T-cell (primary cell): Measurements from ENCODE around the gene IMMP2L. TPM values are rescaled to one million over a fixed set of nuclear protein-coding genes. Genes with fewer than 3 reads are reported as not detected.

Experiments
- ATAC-seq, 4 experiments: fragments of 200-7000 bp in 3 of 4; fragments of 150-1000 bp in 1 of 4; cut with Tn5 transposase; replicated peaks in 1 of 4; 1 replicate in 3 of 4; 2 replicates in 1 of 4; pipeline ENCODE4 v1.10.0; 2021; ENCODE audit warnings: moderate library complexity in 3 of 4, mild to moderate bottlenecking in 2 of 4, moderate number of reproducible peaks in 1 of 4
- CTCF ChIA-PET, 2 donors: fragments of 300-600 bp; sonication (Branson Sonifier 250); formaldehyde crosslinking; loops; one replicate each; lab custom pipeline; 2022; ENCODE audit warnings: antibody characterized with exemption in 2 of 2; lab: Charles Lee
- POLR2A ChIA-PET, 2 donors: fragments of 300-600 bp; sonication (Branson Sonifier 250); formaldehyde crosslinking; loops; one replicate each; lab custom pipeline; 2022; ENCODE audit warnings: antibody characterized with exemption in 2 of 2; lab: Charles Lee
- DNase-seq, 35 experiments: peaks; one replicate each; pipeline versions ENCODE4 v3.0.0 to v3.0.0-alpha.2; 2013 to 2023
- H3K27ac ChIP-seq: one replicate; pipeline ENCODE4 v1.5.1; 2013; ENCODE audit warnings: low read length
- H3K27me3 ChIP-seq, 2 experiments: replicated peaks in 1 of 2; 1 replicate in 1 of 2; 2 replicates in 1 of 2; pipeline versions ENCODE4 v1.6.1 to v1.7.0; 2013; ENCODE audit warnings: low read length in 1 of 2, mixed read lengths in 1 of 2; ENCODE audit not compliant: control insufficient read depth in 2 of 2, insufficient read depth in 2 of 2; ENCODE audit errors: extremely low read depth in 1 of 2
- H3K36me3 ChIP-seq, 2 donors: 1 replicate in 1 of 2; 2 replicates in 1 of 2; pipeline versions ENCODE4 v1.6.1 to v1.7.0; 2013; ENCODE audit warnings: low read length in 1 of 2; ENCODE audit not compliant: control insufficient read depth in 2 of 2, insufficient read depth in 1 of 2; ENCODE audit errors: extremely low read depth in 1 of 2
- H3K4me1 ChIP-seq, 2 experiments: 1 replicate in 1 of 2; 2 replicates in 1 of 2; pipeline versions ENCODE4 v1.6.1 to v1.7.0; 2013; ENCODE audit warnings: low read length in 2 of 2, mixed read lengths in 1 of 2; ENCODE audit not compliant: insufficient read depth in 2 of 2, control insufficient read depth in 1 of 2; ENCODE audit errors: extremely low read depth in 1 of 2
- H3K4me3 ChIP-seq, 2 donors: 1 replicate in 1 of 2; 2 replicates in 1 of 2; pipeline versions ENCODE4 v1.5.1 to v1.7.0; 2013; ENCODE audit warnings: mild to moderate bottlenecking in 2 of 2, low read length in 1 of 2, moderate library complexity in 1 of 2; ENCODE audit not compliant: control insufficient read depth in 1 of 2; ENCODE audit errors: extremely low read depth in 1 of 2
- H3K9me3 ChIP-seq: 2 replicates; pipeline ENCODE4 v1.7.0; 2013
- H3K27ac Mint-ChIP-seq, 2 donors: one replicate each; pipeline ENCODE4 v1.8.0; 2020 to 2021; ENCODE audit warnings: mild to moderate bottlenecking in 2 of 2, mixed read lengths in 2 of 2
- H3K27me3 Mint-ChIP-seq, 2 donors: one replicate each; pipeline ENCODE4 v1.8.0; 2021 to 2022; ENCODE audit warnings: mixed read lengths in 2 of 2
- H3K36me3 Mint-ChIP-seq: one replicate; pipeline ENCODE4 v1.8.0; 2021; ENCODE audit warnings: mixed read lengths
- H3K4me1 Mint-ChIP-seq, 3 donors: one replicate each; pipeline ENCODE4 v1.8.0; 2020 to 2022; ENCODE audit warnings: mixed read lengths in 3 of 3, mild to moderate bottlenecking in 1 of 3
- H3K4me3 Mint-ChIP-seq, 3 donors: one replicate each; pipeline ENCODE4 v1.8.0; 2020 to 2022; ENCODE audit warnings: mild to moderate bottlenecking in 3 of 3, mixed read lengths in 3 of 3, moderate library complexity in 3 of 3
- H3K9me3 Mint-ChIP-seq, 3 donors: one replicate each; pipeline ENCODE4 v1.8.0; 2020 to 2022; ENCODE audit warnings: mixed read lengths in 3 of 3
- WGBS: methylation state at CpG from one replicate; pipeline ENCODE4 v1.1.5; 2013; ENCODE audit warnings: missing lambda C conversion rate; ENCODE audit not compliant: insufficient coverage; 5-methylcytosine and 5-hydroxymethylcytosine counted together
- total RNA-seq, 35 experiments: library from RNA in 6 of 35; stranded (reverse) in 6 of 35; fragments of 120-200 nt in 1 of 35; gene quantifications; one replicate each; pipeline versions ENCODE4 v1.2.1 to v1.2.4 and lab custom pipeline; 2013 to 2026

IMMP2L gene
- total RNA-seq, 5 donors from 2014 or later (not counting 1 experiment from before 2014, with no cell fraction given), result 14.1 to 27.3 (median 21.7) TPM

- Histone ChIP-seq H3K9me3 (no peaks in the 10 kb centered on the region), H3K4me3 (no peak overlapping the region), H3K4me1 (no peaks in the 10 kb centered on the region), H3K27ac (no peak overlapping the region), H3K27me3 (no peaks in the 10 kb centered on the region), H3K36me3 (no peaks in the 10 kb centered on the region)
- no peak overlapping the region for H3K27ac Mint-ChIP-seq
- no peak for DNase-seq
- WGBS, result no CpG with 5 or more reads among the region's 1 CpG
- H3K9me3 Mint-ChIP-seq, result no peaks in the 10 kb centered on the region
- no peaks in the 10 kb centered on the region for H3K4me1 Mint-ChIP-seq
- POLR2A ChIA-PET, result no interaction called here
- H3K36me3 Mint-ChIP-seq, result peaks cover 9% of the 10 kb centered on the region
- ATAC-seq, result no peak
- CTCF ChIA-PET, result no interaction called here
- no peaks in the 10 kb centered on the region for H3K27me3 Mint-ChIP-seq
- H3K4me3 Mint-ChIP-seq, result no peak overlapping the region
Observed at GRCh38 chr7:111363099-111363498, 199.2 kb downstream of the IMMP2L start.

GRCh38 chr7:111362506-111363054, 199.7 kb downstream of the IMMP2L start:
- ATAC-seq (no peak), DNase-seq (no peak)
- Histone ChIP-seq H3K9me3 (no peaks in the 10 kb centered on the region), H3K4me3 (no peak overlapping the region), H3K36me3 (no peaks in the 10 kb centered on the region), H3K27ac (no peak overlapping the region), H3K27me3 (no peaks in the 10 kb centered on the region), H3K4me1 (no peaks in the 10 kb centered on the region)
- no peaks in the 10 kb centered on the region for H3K27me3 Mint-ChIP-seq
- peaks cover 9% of the 10 kb centered on the region for H3K36me3 Mint-ChIP-seq
- ChIA-PET CTCF (no interaction called here), POLR2A (no interaction called here)
- no peak overlapping the region for H3K4me3 Mint-ChIP-seq
- H3K27ac Mint-ChIP-seq, result no peak overlapping the region
- no peaks in the 10 kb centered on the region for H3K4me1 Mint-ChIP-seq
- no peaks in the 10 kb centered on the region for H3K9me3 Mint-ChIP-seq
- 100% methylated on average over 1 of the region's 2 CpGs for WGBS

GRCh38 chr7:111358915-111359314, 203.4 kb downstream of the IMMP2L start:
- ChIA-PET POLR2A (no interaction called here), CTCF (interaction anchor here in 1 of 2 donors (0.6 kb wide), 1 partner anchor 1508 kb away, joined by 4 read pairs; no protein-coding TSS in a partner anchor)
- WGBS, result 100% methylated on average over 3 of the region's 4 CpGs
- Histone ChIP-seq H3K4me1 (no peaks in the 10 kb centered on the region), H3K36me3 (no peaks in the 10 kb centered on the region), H3K4me3 (no peak overlapping the region), H3K9me3 (no peaks in the 10 kb centered on the region), H3K27me3 (no peaks in the 10 kb centered on the region), H3K27ac (no peak overlapping the region)
- Mint-ChIP-seq H3K27ac (no peak overlapping the region), H3K4me3 (no peak overlapping the region), H3K9me3 (no peaks in the 10 kb centered on the region), H3K27me3 (no peaks in the 10 kb centered on the region), H3K36me3 (peaks cover 7% of the 10 kb centered on the region), H3K4me1 (no peaks in the 10 kb centered on the region)
- ATAC-seq, result no peak
- DNase-seq, result no peak

GRCh38 chr7:111357691-111358090, 204.6 kb downstream of the IMMP2L start:
- Mint-ChIP-seq H3K36me3 (peaks cover 5% of the 10 kb centered on the region), H3K27me3 (no peaks in the 10 kb centered on the region), H3K4me3 (no peak overlapping the region), H3K27ac (no peak overlapping the region), H3K4me1 (no peaks in the 10 kb centered on the region), H3K9me3 (no peaks in the 10 kb centered on the region)
- H3K9me3 ChIP-seq, result no peaks in the 10 kb centered on the region
- no peak for ATAC-seq
- H3K27ac ChIP-seq, result no peak overlapping the region
- no peaks in the 10 kb centered on the region for H3K4me1 ChIP-seq
- ChIA-PET POLR2A (interaction anchor here in 1 of 2 donors (0.6 kb wide), 1 partner anchor 218 kb away, joined by 3 read pairs; no protein-coding TSS in a partner anchor), CTCF (no interaction called here)
- no peaks in the 10 kb centered on the region for H3K27me3 ChIP-seq
- H3K36me3 ChIP-seq, result no peaks in the 10 kb centered on the region
- H3K4me3 ChIP-seq, result no peak overlapping the region
- no peak for DNase-seq

GRCh38 chr7:111356941-111357340, 205.4 kb downstream of the IMMP2L start:
- H3K27ac ChIP-seq, result no peak overlapping the region
- Mint-ChIP-seq H3K27me3 (no peaks in the 10 kb centered on the region), H3K36me3 (peaks cover 3% of the 10 kb centered on the region), H3K4me3 (no peak overlapping the region), H3K9me3 (no peaks in the 10 kb centered on the region), H3K4me1 (no peaks in the 10 kb centered on the region), H3K27ac (no peak overlapping the region)
- ChIA-PET CTCF (no interaction called here), POLR2A (no interaction called here)
- WGBS, result 100% methylated on average over 1 of the region's 3 CpGs
- ATAC-seq, result no peak
- no peak for DNase-seq
- no peak overlapping the region for H3K4me3 ChIP-seq
- H3K9me3 ChIP-seq, result no peaks in the 10 kb centered on the region
- no peaks in the 10 kb centered on the region for H3K4me1 ChIP-seq
- no peaks in the 10 kb centered on the region for H3K36me3 ChIP-seq
- no peaks in the 10 kb centered on the region for H3K27me3 ChIP-seq

- CTCF ChIA-PET, result no interaction called here
- no CpG with 5 or more reads among the region's 1 CpG for WGBS
- ATAC-seq, result no peak
Observed at GRCh38 chr7:111352319-111352718, 210.0 kb downstream of the IMMP2L start.

GRCh38 chr7:111346219-111346618, 216.1 kb downstream of the IMMP2L start:
- DNase-seq (no peak), ATAC-seq (no peak)
- peaks cover 3% of the 10 kb centered on the region for H3K9me3 ChIP-seq
- H3K27ac Mint-ChIP-seq, result no peak overlapping the region
- H3K4me1 Mint-ChIP-seq, result no peaks in the 10 kb centered on the region
- H3K4me3 ChIP-seq, result no peak overlapping the region
- peaks cover 22 to 39% (median 26%) of the 10 kb centered on the region in 3 donors for H3K9me3 Mint-ChIP-seq
- POLR2A ChIA-PET, result no interaction called here
- H3K4me1 ChIP-seq, result no peaks in the 10 kb centered on the region
- H3K27me3 ChIP-seq, result no peaks in the 10 kb centered on the region
- H3K36me3 Mint-ChIP-seq, result peaks cover 51% of the 10 kb centered on the region
- H3K36me3 ChIP-seq, result no peaks in the 10 kb centered on the region
- H3K27ac ChIP-seq, result no peak overlapping the region
- H3K4me3 Mint-ChIP-seq, result no peak overlapping the region
- CTCF ChIA-PET, result no interaction called here
- H3K27me3 Mint-ChIP-seq, result no peaks in the 10 kb centered on the region

More at GRCh38 chr7:111352319-111352718, 210.0 kb downstream of the IMMP2L start:
- Histone ChIP-seq H3K4me1 (no peaks in the 10 kb centered on the region), H3K36me3 (no peaks in the 10 kb centered on the region), H3K4me3 (no peak overlapping the region), H3K27ac (no peak overlapping the region), H3K9me3 (no peaks in the 10 kb centered on the region), H3K27me3 (no peaks in the 10 kb centered on the region)
- H3K4me1 Mint-ChIP-seq, result no peaks in the 10 kb centered on the region
- no peak for DNase-seq
- H3K27ac Mint-ChIP-seq, result no peak overlapping the region
- H3K27me3 Mint-ChIP-seq, result no peaks in the 10 kb centered on the region
- no peak overlapping the region for H3K4me3 Mint-ChIP-seq
- peaks cover 2 to 5% (median 4%) of the 10 kb centered on the region in 3 donors for H3K9me3 Mint-ChIP-seq
- peaks cover 13% of the 10 kb centered on the region for H3K36me3 Mint-ChIP-seq
- POLR2A ChIA-PET, result no interaction called here
